Measurements from ENCODE around the gene FAM120A. TPM values are rescaled to one million over a fixed set of nuclear protein-coding genes. Genes with fewer than 3 reads are reported as not detected.

Gene FAM120A
- total RNA-seq, 1 experiment from 2014 or later = 162 TPM

GRCh38 chr9:93427655-93428379 lies 23.7 kb upstream of the FAM120A start:
- intact Hi-C loops (cut with micrococcal nuclease) = no loop called here
- Mint-ChIP-seq H3K36me3 (ENCODE audit: insufficient read depth, unreplicated experiment) (no peaks in the 10 kb centered on the region), H3K4me1 (ENCODE audit: insufficient read depth, unreplicated experiment) (no peaks in the 10 kb centered on the region), H3K9me3 (ENCODE audit: unreplicated experiment) (peaks cover 4% of the 10 kb centered on the region), H3K27ac (ENCODE audit: low read depth, unreplicated experiment) (no peak overlapping the region), H3K27me3 (ENCODE audit: insufficient read depth, unreplicated experiment) (no peaks in the 10 kb centered on the region), H3K4me3 (ENCODE audit: unreplicated experiment) (no peak overlapping the region)
- TF ChIP-seq CTCF (IDR thresholded peaks at IDR 0.05; ENCODE audit: unreplicated experiment) = peak; percentile 7
- POLR2A ChIA-PET = no interaction called here
- CTCF ChIA-PET = no interaction called here
- BruUV-seq (replicated peaks) = no TSS peak
- peak; percentile 5 for DNase-seq (ENCODE audit: unreplicated experiment)

GRCh38 chr9:93431539-93432105 lies 19.9 kb upstream of the FAM120A start:
- Mint-ChIP-seq H3K9me3 (ENCODE audit: unreplicated experiment) (peaks cover 6% of the 10 kb centered on the region), H3K4me3 (ENCODE audit: unreplicated experiment) (no peak overlapping the region), H3K4me1 (ENCODE audit: insufficient read depth, unreplicated experiment) (no peaks in the 10 kb centered on the region), H3K27me3 (ENCODE audit: insufficient read depth, unreplicated experiment) (no peaks in the 10 kb centered on the region), H3K36me3 (ENCODE audit: insufficient read depth, unreplicated experiment) (no peaks in the 10 kb centered on the region), H3K27ac (ENCODE audit: low read depth, unreplicated experiment) (no peak overlapping the region)
- no peak for TF ChIP-seq CTCF (IDR thresholded peaks at IDR 0.05; ENCODE audit: unreplicated experiment)
- ChIA-PET CTCF (interaction anchor here (0.6 kb wide), 1 partner anchor 304 kb away, joined by 3 read pairs; no protein-coding TSS in a partner anchor), POLR2A (no interaction called here)
- BruUV-seq (replicated peaks) = no TSS peak
- DNase-seq (ENCODE audit: unreplicated experiment) = no peak
- intact Hi-C loops (cut with micrococcal nuclease) = no loop called here

DNA sequence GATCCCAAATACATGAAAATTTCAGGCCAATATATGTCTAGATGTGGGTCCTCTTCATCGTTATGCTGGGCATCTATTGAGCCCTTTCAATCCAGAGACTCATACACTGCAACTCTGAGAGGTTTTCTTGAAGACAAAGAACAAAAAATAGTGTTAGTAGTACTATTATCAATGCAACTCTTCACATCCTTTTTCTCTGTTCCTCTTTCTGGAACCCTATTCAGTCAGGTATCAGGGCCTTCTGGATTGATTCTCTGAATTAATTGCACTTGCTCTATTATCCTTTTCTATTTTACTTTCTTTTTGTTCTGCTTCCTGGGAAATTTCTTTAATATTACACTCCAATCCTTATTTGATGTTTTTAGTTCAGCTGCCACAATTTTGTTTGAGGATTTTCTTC lies 18.5 kb upstream of the FAM120A start:
- no peak for DNase-seq (ENCODE audit: unreplicated experiment)
- Mint-ChIP-seq H3K4me3 (ENCODE audit: unreplicated experiment) (no peak overlapping the region), H3K27me3 (ENCODE audit: insufficient read depth, unreplicated experiment) (no peaks in the 10 kb centered on the region), H3K4me1 (ENCODE audit: insufficient read depth, unreplicated experiment) (no peaks in the 10 kb centered on the region), H3K36me3 (ENCODE audit: insufficient read depth, unreplicated experiment) (no peaks in the 10 kb centered on the region), H3K9me3 (ENCODE audit: unreplicated experiment) (peaks cover 6% of the 10 kb centered on the region), H3K27ac (ENCODE audit: low read depth, unreplicated experiment) (no peak overlapping the region)
- ChIA-PET CTCF (interaction anchor here (0.6 kb wide), 1 partner anchor 505 kb away, joined by 3 read pairs; no protein-coding TSS in a partner anchor), POLR2A (interaction anchor here (0.7 kb wide), 1 partner anchor 9 kb away, joined by 3 read pairs; no protein-coding TSS in a partner anchor)
- no TSS peak for BruUV-seq (replicated peaks)
- no peak for TF ChIP-seq CTCF (IDR thresholded peaks at IDR 0.05; ENCODE audit: unreplicated experiment)
- intact Hi-C loops (cut with micrococcal nuclease) = no loop called here

DNA sequence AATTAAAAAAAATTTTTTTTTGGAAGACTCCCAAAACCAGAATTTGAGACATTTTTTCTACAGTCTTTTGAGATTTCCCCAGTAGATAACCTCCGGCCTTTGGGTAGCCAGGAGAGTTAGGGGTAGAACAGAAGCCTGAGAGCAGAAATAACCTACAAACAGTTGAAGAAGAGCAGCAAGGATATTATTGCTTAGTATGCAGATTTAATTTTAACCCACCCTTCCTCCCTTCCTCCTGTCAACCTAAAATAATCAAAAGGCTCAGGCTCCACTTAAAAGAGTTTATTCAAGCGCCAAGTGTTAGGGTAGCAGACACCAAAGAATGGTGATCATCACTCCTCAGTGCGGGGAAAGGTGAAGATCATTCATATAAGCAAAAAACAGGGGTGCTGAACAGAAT lies 17.4 kb upstream of the FAM120A start:
- intact Hi-C loops (cut with micrococcal nuclease) = no loop called here
- Mint-ChIP-seq H3K4me1 (ENCODE audit: insufficient read depth, unreplicated experiment) (no peaks in the 10 kb centered on the region), H3K27ac (ENCODE audit: low read depth, unreplicated experiment) (no peak overlapping the region), H3K4me3 (ENCODE audit: unreplicated experiment) (no peak overlapping the region), H3K27me3 (ENCODE audit: insufficient read depth, unreplicated experiment) (no peaks in the 10 kb centered on the region), H3K36me3 (ENCODE audit: insufficient read depth, unreplicated experiment) (no peaks in the 10 kb centered on the region), H3K9me3 (ENCODE audit: unreplicated experiment) (peaks cover 6% of the 10 kb centered on the region)
- DNase-seq (ENCODE audit: unreplicated experiment) = no peak
- CTCF ChIA-PET = no interaction called here
- no peak for TF ChIP-seq CTCF (IDR thresholded peaks at IDR 0.05; ENCODE audit: unreplicated experiment)
- POLR2A ChIA-PET = no interaction called here
- no TSS peak for BruUV-seq (replicated peaks)
